HFFc6 (cell line): ENCODE measurements around the gene SRRM4. TPM values are rescaled to one million over a fixed set of nuclear protein-coding genes. Genes with fewer than 3 reads are reported as not detected.

Experiments used
- DNase-seq: peaks from one replicate; pipeline ENCODE4 v3.0.0-alpha.2; 2018
- H3K27ac Mint-ChIP-seq: 2 replicates; pipeline ENCODE4 v1.8.0; 2020; ENCODE audit warnings: mild to moderate bottlenecking, mixed read lengths
- H3K27me3 Mint-ChIP-seq: 2 replicates; pipeline ENCODE4 v1.8.0; 2021; ENCODE audit warnings: mild to moderate bottlenecking, moderate library complexity, mixed read lengths; ENCODE audit not compliant: insufficient read depth
- H3K36me3 Mint-ChIP-seq: 2 replicates; pipeline ENCODE4 v1.8.0; 2021; ENCODE audit warnings: low read depth, mixed read lengths
- H3K4me1 Mint-ChIP-seq: 2 replicates; pipeline ENCODE4 v1.8.0; 2020; ENCODE audit warnings: low read depth, mixed read lengths
- H3K4me3 Mint-ChIP-seq: 2 replicates; pipeline ENCODE4 v1.8.0; 2020; ENCODE audit warnings: mild to moderate bottlenecking, moderate library complexity, mixed read lengths
- H3K9me3 Mint-ChIP-seq: 2 replicates; pipeline ENCODE4 v1.8.0; 2020; ENCODE audit warnings: mild to moderate bottlenecking, mixed read lengths
- total RNA-seq, 6 experiments: library from RNA; stranded (reverse); fragmentation: NEBNext Ultra II Directional; extraction: Animal tissue kit (Norgen Biotek cat#: 25700); gene quantifications; 2 replicates in 1 of 6; 3 replicates in 5 of 6; pipeline ENCODE4 v1.2.3, GENCODE V29; 2021
- TF ChIP-seq, protein P1 (sequence below): fragments of 200-600 bp; sonication (generic); IDR thresholded peaks from 2 replicates; pipeline ENCODE4 v1.5.0; 2021; ENCODE audit warnings: antibody characterized with exemption, mild to moderate bottlenecking

Gene SRRM4
- total RNA-seq, 6 experiments from 2014 or later, result not detected

DNA sequence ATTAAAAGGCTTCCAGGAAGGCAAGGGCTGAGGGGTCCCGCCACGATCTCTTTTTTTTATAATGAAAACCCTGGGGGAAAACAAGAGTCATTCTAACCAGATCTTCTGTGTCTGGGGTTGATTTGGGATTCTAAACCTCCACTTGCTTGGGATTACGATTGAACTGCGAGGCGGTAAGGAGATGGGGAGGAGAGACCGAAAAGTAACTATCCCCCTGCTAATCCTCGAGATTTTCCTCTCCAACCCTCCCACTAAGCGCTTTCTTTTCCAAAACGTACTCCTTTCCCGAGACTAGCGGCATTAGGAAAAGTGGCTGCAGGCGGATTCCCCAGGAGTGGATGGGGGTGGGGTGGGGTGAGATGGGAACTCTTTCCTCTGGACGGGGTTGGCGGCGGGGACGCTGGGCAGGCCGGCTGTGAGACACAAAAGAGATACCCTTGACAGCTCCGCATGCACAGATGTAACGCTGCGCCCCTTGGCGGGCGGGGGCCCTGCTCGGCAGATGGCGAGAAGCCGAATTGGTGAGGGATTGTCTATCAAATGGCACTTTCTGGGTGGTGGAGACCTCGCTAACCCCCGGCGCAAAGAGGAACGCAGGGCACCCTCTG lies 830 bp upstream of the SRRM4 start:
- peaks cover 3% of the 10 kb centered on the region for H3K27me3 Mint-ChIP-seq
- no peaks in the 10 kb centered on the region for H3K36me3 Mint-ChIP-seq
- H3K4me1 Mint-ChIP-seq, result no peaks in the 10 kb centered on the region
- H3K9me3 Mint-ChIP-seq, result peaks cover 27% of the 10 kb centered on the region
- DNase-seq, result no peak
- no peak overlapping the region for H3K4me3 Mint-ChIP-seq
- TF ChIP-seq, protein P1, sequence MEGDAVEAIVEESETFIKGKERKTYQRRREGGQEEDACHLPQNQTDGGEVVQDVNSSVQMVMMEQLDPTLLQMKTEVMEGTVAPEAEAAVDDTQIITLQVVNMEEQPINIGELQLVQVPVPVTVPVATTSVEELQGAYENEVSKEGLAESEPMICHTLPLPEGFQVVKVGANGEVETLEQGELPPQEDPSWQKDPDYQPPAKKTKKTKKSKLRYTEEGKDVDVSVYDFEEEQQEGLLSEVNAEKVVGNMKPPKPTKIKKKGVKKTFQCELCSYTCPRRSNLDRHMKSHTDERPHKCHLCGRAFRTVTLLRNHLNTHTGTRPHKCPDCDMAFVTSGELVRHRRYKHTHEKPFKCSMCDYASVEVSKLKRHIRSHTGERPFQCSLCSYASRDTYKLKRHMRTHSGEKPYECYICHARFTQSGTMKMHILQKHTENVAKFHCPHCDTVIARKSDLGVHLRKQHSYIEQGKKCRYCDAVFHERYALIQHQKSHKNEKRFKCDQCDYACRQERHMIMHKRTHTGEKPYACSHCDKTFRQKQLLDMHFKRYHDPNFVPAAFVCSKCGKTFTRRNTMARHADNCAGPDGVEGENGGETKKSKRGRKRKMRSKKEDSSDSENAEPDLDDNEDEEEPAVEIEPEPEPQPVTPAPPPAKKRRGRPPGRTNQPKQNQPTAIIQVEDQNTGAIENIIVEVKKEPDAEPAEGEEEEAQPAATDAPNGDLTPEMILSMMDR, result no peak
- H3K27ac Mint-ChIP-seq, result no peak overlapping the region

DNA sequence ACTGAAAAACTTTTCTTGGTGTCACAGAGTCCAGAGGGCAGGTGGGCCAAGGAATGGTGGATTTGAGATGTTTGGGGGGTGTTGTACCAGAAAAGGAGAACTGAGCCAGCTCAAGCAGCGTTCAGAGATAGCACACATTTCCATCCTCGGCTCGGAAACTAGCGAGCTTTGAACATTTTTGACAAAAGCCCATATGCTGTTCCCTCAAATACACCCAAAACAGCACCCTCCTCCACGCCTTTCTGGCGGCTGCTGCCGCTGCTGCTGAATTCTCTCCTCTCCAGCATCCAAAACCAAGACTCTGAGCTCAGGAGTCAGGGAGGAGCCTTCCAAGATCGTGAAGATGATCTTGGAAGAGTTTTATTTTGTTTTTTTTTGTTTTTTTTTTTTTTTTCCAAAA lies 961 bp downstream of the SRRM4 start:
- Mint-ChIP-seq H3K4me1 (no peaks in the 10 kb centered on the region), H3K27ac (no peak overlapping the region), H3K4me3 (no peak overlapping the region), H3K27me3 (peaks cover 3% of the 10 kb centered on the region), H3K36me3 (no peaks in the 10 kb centered on the region), H3K9me3 (peaks cover 33% of the 10 kb centered on the region)
- TF ChIP-seq, protein P1, result no peak
- no peak for DNase-seq

DNA sequence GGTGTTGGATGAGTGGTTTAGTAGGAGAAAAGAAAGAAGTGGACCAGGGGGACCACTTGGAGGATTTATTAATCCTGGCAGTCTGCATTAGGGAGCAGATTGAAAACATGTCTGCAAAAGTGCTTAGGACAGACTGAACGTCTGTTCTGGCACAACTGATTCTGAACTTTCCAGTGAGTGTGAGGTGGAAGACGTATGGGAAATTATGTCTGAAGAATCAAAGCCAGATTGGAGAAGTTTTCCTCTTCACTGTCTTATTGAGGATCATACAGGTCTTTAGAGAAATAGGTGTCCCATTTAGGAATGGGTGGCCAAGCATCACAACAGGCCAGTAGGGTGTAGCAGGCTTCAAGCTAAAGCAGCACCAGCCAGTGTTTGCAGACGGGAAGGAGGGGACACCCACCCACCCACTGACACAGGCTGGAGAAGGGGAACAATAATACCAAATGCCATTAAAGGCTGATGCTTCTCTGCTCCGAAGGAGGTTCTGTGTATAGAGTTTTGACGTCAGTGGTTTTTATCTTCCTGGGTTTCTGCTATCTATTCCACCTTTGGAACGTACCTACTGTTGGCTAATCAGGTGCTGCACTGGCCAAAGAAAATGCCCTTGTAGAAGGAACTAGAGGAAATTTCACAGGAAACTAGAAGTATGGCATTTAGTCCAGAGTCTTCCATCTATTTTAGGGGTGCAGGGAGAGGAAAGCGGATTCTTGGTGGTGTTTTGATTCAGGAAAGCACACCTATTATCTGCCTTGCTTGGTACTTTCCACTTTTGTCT lies 1.8 kb downstream of the SRRM4 start:
- H3K27ac Mint-ChIP-seq, result no peak overlapping the region
- no peaks in the 10 kb centered on the region for H3K4me1 Mint-ChIP-seq
- peaks cover 3% of the 10 kb centered on the region for H3K27me3 Mint-ChIP-seq
- no peak for DNase-seq
- H3K36me3 Mint-ChIP-seq, result no peaks in the 10 kb centered on the region
- TF ChIP-seq, protein P1, result no peak
- peaks cover 41% of the 10 kb centered on the region for H3K9me3 Mint-ChIP-seq
- H3K4me3 Mint-ChIP-seq, result no peak overlapping the region

DNA sequence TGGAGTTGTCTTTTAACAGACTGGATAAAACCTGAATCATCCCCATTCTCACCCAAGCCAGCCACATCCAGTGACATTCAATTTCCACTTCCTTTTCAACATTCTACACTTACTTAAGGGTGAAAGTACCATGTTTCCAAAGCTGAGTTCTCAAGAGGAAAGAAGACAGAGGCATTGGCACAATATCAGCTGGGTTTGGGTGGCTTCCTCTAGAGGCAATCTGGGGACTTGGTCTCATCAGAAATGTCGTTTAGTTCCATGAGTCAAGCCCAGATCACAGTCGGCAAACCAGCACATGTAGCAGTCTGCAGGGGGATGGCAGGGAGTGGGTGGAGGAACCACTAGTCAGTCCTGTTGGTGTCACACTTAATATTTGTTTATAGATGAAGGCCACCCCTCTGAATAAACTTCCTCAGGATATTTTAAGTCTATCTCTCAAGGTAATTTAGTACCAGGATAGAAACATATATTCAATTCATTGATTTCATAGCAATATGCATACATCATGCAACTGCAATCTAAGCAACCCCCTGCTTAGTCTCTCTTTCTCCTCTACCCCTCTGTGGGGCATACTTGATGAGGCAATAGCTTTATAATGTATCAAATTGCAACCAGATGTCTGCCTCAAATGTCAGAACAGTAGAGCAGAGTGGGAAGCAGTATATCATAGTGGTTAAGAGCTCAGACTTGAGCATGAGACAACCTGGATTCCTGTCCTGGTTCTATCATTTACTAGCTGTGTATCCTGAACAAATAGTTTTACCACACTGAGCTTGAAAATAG lies 3.0 kb downstream of the SRRM4 start:
- Mint-ChIP-seq H3K4me1 (no peaks in the 10 kb centered on the region), H3K4me3 (no peak overlapping the region), H3K36me3 (no peaks in the 10 kb centered on the region), H3K9me3 (peaks cover 44% of the 10 kb centered on the region), H3K27me3 (peaks cover 3% of the 10 kb centered on the region), H3K27ac (no peak overlapping the region)
- no peak for DNase-seq
- TF ChIP-seq, protein P1, result no peak

DNA sequence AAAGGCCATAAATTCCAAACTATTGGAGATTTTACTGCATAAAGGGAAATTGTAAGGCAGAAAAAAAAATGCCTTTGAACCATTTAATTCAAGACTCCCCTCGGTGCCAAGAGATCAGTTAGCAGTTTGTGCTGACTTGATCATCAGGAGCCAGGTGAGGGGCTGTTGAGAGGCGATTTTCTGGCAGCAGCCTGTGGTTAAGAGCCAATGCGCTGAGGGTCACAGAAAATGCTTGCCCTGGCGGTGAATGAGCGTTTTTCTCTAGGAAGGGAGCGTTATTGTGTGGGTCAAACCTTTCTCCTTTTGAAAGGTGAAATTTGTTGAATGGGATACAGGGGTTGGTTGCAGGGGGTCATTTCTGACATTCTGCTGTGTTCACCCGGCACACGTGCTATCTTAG lies 4.7 kb downstream of the SRRM4 start:
- peaks cover 58% of the 10 kb centered on the region for H3K9me3 Mint-ChIP-seq
- H3K4me3 Mint-ChIP-seq, result no peak overlapping the region
- TF ChIP-seq, protein P1, result no peak
- DNase-seq, result no peak
- H3K36me3 Mint-ChIP-seq, result no peaks in the 10 kb centered on the region
- H3K4me1 Mint-ChIP-seq, result no peaks in the 10 kb centered on the region
- H3K27ac Mint-ChIP-seq, result no peak overlapping the region
- peaks cover 3% of the 10 kb centered on the region for H3K27me3 Mint-ChIP-seq
